Measurements from ENCODE around the gene NR2F6. TPM values are rescaled to one million over a fixed set of nuclear protein-coding genes. Genes with fewer than 3 reads are reported as not detected.

Gene NR2F6
- total RNA-seq, 2 donors from 2014 or later: 151 to 181 TPM

DNA sequence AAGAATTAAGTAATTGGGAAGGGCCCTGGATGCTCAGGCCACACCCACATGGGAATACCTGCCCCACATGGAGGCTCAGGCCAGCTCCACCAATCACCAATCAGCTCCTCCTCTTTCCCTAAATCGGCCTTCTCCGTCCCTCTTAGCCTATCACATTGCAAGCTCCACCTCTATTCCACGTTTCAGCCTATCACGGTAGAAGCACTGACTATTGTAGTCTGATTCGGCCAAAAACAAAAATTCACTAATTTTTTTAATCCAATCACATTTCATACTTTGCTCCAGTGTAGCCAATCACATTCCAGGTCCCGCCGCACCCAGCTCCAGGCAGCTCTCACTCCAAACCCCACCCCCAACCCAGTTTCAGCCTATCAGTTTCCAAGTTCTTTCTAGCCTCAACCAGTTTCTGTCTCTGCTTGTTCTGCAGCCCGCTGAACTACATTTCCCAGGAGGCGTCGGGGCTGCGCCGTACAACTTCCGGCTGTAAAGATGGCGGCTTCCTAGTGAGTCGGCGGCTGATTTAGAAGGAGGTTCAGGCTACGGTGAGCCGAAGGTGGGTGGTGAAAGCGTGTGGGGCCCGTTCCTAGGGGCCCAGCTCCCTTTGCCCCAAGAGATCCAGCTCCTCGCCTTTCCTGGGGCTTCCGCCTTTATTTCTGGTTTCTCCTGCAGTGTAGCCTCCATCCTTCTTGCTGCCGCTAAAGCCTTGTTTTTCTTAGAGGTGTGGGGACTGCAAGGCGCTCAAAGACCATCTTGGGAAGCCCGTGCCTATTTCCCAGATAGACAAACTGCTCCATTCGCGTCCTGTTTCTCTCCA lies 21.5 kb upstream of the NR2F6 start, which contains the start of gene BABAM1:
TSS of gene BABAM1 (plus strand) at position 469 of the 814 bp plus-strand sequence. CDS start 1,364 bp downstream, outside the sequence.
- intact Hi-C loops (cut with DNase I, micrococcal nuclease): no loop called here
- ATAC-seq: peak; percentile 96
- DNase-seq: peak; percentile 93 to 97

DNA sequence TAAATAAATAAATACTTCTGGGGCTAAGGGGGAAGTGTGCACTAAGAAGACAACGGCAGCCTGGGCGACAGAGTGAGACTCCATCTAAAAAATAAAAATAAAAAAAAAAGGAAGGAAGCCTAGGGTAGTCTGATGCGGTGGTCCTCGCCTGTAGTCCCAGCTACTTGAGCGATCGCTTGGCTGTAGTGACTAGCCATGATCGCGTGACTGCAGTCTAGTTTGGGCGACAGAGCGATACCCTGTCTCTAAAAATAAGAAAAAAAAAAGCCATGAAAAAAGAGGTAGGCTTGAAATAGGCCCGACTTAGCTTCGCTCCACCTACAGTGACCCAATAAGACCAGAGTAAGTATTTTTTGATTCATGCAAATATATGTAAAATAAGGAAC lies 20.9 kb upstream of the NR2F6 start:
- ATAC-seq (no peak), DNase-seq (no peak)
- intact Hi-C loops (cut with DNase I, micrococcal nuclease): no loop called here

DNA sequence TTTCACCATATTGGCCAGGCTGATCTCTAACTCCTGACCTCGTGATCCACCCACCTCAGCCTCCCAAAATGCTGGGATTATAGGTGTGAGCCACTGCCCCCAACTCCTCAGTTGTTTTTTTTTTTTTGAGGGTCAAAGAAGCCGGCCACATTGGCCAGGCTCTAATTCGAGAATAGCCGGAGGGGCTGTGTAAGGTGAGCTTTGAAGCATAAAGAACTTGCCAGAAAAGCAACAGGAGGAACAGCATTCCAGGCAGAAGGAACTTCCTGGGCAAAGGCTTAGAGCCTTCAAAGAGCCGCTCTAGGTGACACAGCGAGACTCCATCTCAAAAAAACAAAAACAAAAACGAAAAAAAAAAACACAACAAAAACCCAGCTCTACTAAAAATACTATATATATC lies 20.3 kb upstream of the NR2F6 start:
- DNase-seq (no peak), ATAC-seq (no peak)
- intact Hi-C loops (cut with DNase I, micrococcal nuclease): no loop called here

DNA sequence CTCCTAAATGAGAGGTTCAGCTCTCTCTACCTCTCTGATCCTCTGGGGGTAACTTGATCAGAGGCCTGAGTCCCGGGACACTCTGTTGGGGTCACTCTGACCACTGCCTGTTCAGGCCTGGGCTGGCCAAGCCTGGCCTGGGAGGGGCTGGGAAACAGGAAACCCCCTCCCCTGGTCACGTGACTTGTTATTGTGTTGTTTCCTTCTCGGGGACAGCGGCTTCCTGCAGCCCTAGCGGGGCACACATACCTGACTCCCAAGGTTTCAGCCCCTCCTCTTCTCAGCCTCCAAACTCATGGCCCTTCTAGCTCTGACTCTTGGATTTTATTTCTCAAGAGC lies 18.9 kb upstream of the NR2F6 start, which contains the start of gene USHBP1:
TSS of gene USHBP1 (minus strand) at position 105 of the 339 bp plus-strand sequence. CDS start 446 bp downstream, outside the sequence.
- ATAC-seq (no peak), DNase-seq (no peak)
- intact Hi-C loops (cut with DNase I, micrococcal nuclease): no loop called here

DNA sequence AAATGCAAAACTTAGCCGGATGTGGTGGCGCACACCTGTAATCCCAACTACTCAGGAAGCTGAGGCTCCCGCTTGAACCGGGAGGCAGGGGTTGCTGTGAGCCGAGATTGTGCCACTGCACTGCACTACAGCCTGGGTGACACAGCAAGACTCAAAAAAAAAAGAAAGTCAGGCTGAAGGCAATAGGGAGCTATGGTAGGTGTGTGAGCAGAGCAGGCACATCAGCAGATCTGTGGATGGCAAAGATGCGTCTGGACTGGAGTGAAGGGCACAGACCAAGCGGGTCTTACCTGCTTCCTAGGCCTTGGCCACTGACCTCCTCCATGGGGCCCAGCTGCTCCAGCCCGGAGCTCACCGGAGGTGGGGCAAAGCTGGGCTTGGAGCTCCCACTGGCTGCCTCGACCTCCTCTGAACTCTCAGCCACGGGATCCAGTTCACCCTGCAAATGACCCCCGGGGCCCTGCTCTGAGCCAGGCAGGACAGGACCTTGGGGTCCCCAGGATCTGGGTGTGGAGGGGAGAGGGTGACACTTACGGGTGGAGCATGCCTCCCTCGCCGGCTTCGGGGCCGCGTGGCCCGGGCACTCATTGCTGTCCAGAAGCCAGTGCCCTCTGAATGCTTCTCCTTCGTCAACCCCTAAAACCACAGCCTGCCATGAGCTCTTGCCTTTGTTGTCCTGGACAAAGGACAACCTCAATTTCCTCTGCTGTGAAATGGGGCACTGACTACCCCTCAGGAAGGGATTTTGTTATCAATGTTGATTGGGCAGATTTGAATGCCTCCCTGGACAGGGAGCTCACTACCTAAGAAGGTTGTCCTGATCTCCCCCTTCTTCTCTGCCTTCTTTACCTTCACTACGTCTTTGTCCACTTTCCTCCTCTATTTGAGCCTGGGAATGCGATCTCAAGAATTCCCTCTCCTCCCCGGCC lies 18.3 kb upstream of the NR2F6 start:
- intact Hi-C loops (cut with DNase I, micrococcal nuclease): no loop called here
- DNase-seq: no peak
- no peak for ATAC-seq

DNA sequence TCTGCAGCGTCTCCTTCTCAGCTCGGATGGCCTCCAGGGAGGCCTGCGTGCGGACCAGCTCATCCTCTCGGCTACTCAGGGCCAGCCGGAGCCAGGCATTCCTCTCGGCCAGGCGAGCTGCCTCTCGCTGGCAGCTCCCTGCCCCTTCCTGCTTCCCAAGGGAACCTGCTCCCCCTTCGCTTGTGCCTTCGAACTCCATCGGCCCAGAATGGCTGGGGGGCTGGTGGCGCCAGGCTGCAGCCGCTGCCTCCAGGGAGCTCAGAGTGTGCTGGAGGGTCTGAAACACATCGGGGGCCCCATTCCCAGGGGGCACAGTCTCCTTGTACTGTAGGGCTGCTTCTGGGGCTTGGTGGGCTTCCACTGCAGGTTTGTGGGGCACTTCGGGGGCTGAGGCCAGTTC lies 16.8 kb upstream of the NR2F6 start:
- DNase-seq (no peak), ATAC-seq (no peak)
- intact Hi-C loops (cut with DNase I, micrococcal nuclease): no loop called here

DNA sequence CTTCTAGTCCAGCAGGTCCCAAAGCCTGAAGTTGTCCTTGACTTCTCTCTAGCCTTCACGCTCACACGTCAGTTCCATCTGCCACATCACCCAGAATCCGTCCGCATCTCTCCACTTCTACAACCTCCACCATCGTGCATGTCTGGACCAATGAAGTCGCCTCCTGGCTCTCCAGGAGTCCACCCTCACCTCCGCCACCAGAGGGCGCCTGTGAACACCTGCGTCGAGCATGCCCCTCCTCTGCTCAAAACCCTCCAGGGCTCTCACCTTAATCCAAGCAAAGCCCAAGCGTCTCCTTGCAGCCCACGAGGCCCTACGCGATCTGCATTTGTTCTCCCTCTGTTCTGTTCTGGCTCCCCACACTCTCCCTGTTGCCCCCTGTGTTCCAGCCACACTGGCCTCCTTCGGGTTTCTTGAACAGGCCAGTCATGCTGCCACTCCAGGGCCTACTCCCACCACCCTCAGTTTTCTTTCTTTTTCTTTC lies 15.2 kb upstream of the NR2F6 start:
- intact Hi-C loops (cut with DNase I, micrococcal nuclease): no loop called here
- peak; percentile 98 for ATAC-seq
- DNase-seq: peak; percentile 83 to 89

DNA sequence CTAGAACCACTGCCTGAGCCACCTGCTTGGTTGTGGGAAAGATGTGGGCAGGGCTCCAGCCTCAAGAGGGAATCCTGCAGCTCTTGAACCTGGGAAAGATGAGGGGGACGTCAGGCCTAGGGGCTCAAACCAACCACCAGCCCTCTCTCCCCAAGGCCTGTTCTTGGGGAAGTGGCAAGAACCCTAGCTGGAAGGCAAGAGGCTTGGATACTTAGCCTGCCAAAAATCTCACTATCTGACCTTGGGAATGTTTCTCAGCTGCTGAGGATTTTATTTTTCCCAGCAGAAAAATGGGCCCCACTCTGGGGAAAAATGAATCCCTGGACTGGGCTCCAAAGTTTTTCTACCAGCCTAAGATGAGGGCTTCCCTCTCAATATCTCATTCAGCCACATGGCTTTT lies 14.2 kb upstream of the NR2F6 start:
- no peak for DNase-seq
- intact Hi-C loops (cut with DNase I, micrococcal nuclease): no loop called here
- ATAC-seq: no peak

DNA sequence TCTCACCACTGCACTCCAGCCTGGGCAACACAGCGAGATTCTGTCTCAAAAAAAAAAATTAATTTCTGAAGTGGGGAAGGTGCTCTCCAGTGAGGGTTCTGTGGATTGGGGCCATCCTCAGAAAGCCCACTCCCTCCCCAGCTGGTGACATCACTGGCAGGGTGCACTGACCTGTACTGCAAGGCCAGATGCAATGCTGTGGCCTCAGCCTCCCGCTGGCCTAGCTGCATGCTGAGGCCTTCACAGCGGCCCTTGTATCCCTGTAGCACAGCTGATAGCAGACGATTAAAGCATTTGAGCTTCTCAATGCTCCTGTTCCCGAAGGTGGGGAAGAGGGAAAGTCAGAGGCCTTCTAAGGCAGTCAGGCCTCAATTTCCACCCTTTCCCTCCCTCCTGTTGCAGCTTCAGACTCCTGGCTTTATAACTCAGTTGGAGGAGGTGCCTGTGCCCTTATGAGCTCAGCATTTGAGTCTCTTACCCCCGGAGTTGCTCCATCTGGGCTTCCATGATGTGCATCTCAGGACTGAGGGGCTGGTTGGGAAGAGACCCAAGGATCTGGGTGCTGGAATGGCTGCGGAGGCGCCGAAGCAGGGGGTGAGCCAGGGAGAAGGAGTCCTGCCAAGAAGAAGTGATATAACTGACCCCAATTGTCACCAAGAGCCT lies 13.5 kb upstream of the NR2F6 start:
- intact Hi-C loops (cut with DNase I, micrococcal nuclease): no loop called here
- ATAC-seq (no peak), DNase-seq (no peak)

DNA sequence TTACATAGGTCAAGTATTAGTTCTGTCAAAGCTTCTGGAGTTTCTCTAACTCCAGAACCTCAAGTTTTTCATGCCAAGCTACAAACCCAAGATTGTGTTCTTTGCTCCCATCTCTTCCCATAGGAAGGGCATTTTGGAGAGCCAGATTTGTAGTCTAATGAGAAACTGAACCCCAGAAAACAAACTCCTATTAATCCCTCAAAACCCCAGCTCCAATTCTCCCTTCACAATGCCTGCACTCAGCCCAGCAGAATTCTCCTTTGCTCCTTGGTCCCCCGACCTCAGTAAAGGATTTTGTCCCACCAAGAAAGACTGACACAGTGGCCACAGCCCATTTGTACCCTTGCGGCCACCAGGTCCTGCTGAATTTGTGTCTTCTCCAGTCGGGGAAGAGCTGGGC lies 10.4 kb upstream of the NR2F6 start:
- no peak for ATAC-seq
- DNase-seq: no peak
- intact Hi-C loops (cut with DNase I, micrococcal nuclease): no loop called here

DNA sequence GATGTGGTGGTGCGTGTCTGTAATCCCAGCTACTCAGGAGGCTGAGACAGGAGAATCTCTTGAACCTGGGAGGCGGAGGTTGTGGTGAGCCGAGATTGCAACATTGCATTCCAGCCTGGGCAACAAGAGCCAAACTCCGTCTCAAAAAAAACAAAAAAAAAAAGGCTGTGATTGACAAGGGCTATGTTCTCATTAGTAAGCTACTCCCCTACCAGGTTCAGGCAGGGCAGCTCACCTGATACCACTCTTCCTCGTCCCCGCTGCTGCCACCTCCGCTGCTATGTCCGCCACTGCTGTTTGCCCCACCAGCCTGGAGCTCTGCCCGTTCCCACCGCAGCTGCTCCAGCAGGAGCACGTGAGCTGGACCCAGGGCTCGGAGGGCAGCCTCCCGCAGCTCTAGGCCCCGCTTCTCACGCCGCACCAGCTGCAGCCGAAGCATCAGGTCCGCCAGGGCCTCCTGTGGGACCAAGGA lies 9.5 kb upstream of the NR2F6 start:
- DNase-seq: no peak
- intact Hi-C loops (cut with DNase I, micrococcal nuclease): no loop called here
- peak; percentile 63 for ATAC-seq

DNA sequence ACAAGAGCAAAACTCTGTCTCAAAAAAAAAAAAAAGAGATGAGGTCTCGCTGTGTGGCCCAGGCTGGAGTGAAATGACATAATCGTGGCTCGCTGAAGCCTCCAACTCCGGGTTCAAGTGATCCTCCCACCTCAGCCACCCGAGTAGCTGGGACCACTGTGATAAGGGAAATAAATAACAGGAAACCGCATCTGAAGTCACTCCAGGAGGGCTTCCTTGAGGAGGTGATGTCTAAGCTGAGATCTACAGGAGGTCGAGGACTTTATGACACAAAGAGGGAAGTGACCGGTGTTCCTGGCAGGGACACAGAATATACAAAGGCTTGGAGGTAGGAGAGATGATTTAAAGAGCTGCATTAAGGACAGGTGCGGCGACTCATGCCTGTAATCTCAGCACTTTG lies 8.9 kb upstream of the NR2F6 start:
- intact Hi-C loops (cut with DNase I, micrococcal nuclease): no loop called here
- ATAC-seq (no peak), DNase-seq (no peak)

DNA sequence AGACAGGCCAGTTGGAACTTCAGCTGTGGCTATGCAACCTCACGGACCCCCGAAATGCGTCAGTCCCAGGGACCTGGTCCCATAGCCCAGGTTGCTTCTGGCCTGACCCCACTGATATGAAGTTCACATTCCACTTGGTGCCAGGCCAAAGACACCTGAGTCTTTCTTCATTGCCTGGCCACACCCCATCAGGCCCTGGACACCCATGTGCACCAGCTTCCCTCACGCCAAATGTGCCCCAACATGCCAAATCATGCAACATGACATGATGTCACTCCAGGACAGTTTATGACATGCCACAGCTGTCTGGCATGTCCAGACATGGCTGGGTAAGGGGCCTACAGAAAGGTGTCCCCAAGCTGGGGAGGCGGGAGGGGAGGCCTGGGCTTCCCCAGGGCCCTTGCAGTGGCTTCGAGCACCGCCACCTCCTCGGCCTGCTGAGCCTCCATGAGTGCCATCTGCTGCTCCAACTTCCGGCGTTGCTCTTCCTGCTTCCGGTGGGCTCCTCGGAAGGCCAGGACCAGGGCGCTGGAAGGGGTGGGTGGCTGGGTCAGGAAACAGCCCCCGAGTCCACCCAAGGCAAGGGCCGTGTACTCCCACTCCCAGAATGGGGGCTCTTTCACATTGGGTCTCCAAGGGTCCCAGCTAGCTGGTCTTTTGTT lies 4.3 kb upstream of the NR2F6 start:
- peak; percentile 36 for ATAC-seq
- intact Hi-C loops (cut with DNase I, micrococcal nuclease): no loop called here

DNA sequence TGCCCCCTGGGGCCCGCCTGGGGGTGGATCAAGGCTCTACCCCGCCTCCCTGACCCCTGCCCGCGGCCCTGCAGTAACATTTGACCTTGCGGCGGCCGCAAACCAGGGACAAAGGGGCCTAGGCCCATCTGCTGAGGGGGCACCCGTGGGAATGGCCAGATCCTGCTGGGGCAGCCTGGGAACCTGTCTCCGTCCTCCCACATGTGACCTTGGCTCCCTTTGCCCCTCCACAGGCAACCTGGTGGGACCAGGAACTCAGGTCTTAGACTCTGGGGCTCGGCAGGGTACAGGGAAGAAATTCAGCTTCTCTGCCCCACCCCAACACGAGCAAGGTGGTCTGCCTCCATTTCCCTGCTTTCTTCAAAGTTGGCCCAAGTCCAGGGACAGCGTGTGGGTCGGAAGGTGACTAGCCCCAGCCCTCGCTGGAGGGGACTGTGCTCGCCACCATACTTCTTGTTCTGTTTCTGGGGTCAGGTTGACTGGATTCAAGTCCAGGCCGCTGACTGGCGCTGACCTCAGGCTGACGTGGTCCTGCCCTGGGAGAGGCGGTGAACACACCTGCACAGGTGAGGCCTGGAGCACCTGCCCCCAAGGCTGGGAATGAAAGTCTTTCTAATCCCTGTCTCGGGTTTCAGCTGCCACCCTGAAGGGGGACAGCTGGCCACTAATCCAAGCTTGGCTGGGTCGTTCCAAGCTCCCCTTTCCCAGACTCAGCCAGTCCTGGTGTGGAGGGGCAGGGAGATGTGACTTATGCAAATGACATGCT lies 2.5 kb upstream of the NR2F6 start:
- intact Hi-C loops (cut with DNase I, micrococcal nuclease): no loop called here
- DNase-seq: peak; percentile 63 to 78
- ATAC-seq: peak; percentile 21

More for the DNA sequence above, 4.3 kb upstream of the NR2F6 start:
- DNase-seq: peak in 1 of 2 donors; percentile 80

DNA sequence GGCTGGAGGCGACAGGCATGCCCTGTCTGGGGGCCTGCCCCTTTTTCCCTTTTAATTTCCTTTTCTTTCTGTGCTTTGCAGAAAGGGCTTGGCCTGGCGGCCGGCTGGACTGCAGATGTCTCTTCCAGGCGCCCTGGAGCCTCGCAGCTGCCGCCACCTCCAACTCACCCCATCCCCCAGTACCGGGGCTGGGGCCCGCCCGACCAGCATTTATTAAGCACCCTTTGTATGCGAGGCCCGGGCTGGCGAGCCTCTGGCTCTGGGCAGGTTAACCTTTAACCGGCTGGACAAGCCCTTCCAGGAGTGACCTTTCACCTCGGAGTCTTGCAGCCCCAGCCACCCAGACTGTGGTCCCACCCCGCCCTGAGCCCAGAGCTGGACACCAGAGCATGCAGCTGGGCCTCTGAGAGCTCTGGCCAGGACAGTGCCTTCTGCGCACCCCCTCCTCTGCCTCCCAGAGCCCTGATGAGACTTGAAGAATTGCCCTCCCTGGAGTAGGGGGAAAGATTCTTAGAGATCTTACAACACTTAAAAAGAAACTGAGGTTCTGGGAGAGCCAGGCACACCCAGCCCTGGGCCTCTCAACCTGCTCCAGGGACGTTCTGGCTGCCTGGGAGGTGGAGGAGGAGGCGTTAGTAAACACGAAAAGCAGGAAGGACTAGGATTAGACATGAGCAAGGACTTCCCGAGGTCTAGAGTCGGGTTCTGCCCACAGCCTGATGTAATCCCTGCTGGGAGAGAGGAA lies 1.1 kb upstream of the NR2F6 start:
- peak; percentile 41 for ATAC-seq
- intact Hi-C loops (cut with DNase I, micrococcal nuclease): no loop called here
- DNase-seq: peak; percentile 72 to 75

DNA sequence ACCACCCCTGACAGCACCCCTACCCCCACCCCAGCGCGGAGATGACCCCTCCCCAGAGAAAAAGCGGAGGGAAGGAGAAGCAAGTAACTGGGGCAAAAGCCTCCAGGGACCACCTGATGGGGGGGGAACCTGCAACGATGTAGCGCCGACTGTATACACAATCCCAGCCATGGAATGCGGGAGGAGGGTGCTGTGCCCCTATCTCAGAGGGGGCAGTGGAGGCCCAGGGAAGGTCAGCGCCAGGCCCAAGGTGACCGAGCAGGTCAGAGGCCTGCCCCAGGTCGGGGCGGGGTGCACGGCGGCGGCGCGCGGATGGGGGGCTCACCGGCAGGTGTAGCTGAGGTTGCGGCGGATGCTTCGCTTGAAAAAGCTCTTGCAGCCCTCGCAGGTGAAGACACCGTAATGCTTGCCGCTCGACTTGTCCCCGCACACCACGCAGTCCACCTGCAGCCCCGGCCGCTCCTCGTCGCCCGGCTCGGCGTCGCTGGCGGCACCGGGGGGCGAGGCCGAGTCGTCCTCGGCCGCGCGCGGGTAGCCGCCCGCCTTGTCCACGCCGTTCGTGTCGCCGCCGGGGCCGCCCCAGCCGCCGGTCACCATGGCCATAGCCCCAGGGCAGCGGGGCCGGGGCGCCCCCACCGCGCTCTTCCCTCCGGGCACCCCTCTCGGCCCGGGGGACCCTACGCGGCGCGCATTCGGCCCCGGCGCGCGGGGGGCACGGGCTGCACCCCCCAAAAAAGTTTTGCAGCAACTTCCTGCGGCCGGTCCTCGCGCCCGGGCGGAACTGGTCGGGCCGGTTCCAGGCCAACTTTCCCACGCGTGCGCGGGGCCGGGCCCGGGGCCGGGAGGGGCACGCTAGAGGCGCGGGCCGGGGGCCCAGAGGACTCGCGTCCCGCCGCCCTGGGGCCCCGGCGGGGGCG lies 843 bp downstream of the NR2F6 start:
- DNase-seq: peak in 1 of 2 donors; percentile 56
- no peak for ATAC-seq

More for the DNA sequence above, 843 bp downstream of the NR2F6 start:
- intact Hi-C loops (cut with DNase I, micrococcal nuclease): no loop called here
